T-helper 17 cell (primary cell): ENCODE measurements around the gene NKAIN2. TPM values are rescaled to one million over a fixed set of nuclear protein-coding genes. Genes with fewer than 3 reads are reported as not detected.

ENCODE experiments used
- ATAC-seq: fragments of 150-1000 bp; cut with Tn5 transposase; 2 replicates; pipeline ENCODE4 v1.10.0; 2021; ENCODE audit warnings: mild to moderate bottlenecking, moderate library complexity
- DNase-seq, 3 donors: peaks; one replicate each; pipeline versions ENCODE4 v3.0.0 to v3.0.0-alpha.2; 2020 to 2021
- H3K9me3 ChIP-seq: one replicate; pipeline ENCODE4 v1.7.0; 2013; ENCODE audit warnings: low read length, mild to moderate bottlenecking; ENCODE audit not compliant: control insufficient read depth, poor library complexity, severe bottlenecking
- H3K27ac Mint-ChIP-seq: one replicate; pipeline ENCODE4 v1.8.0; 2022; ENCODE audit warnings: mild to moderate bottlenecking, moderate library complexity, mixed read lengths
- H3K27me3 Mint-ChIP-seq: one replicate; pipeline ENCODE4 v1.8.0; 2022; ENCODE audit warnings: mixed read lengths
- H3K36me3 Mint-ChIP-seq: one replicate; pipeline ENCODE4 v1.8.0; 2022; ENCODE audit warnings: low read depth, mixed read lengths
- H3K4me1 Mint-ChIP-seq: one replicate; pipeline ENCODE4 v1.8.0; 2022; ENCODE audit warnings: mild to moderate bottlenecking, mixed read lengths
- H3K4me3 Mint-ChIP-seq: one replicate; pipeline ENCODE4 v1.8.0; 2022; ENCODE audit warnings: mild to moderate bottlenecking, moderate library complexity, mixed read lengths
- total RNA-seq, 4 donors: library from RNA in 2 of 4; stranded (reverse) in 2 of 4; gene quantifications; one replicate each; pipeline ENCODE4 v1.2.3 and lab custom pipeline; 2022 to 2026

Gene NKAIN2
- total RNA-seq, 2 donors from 2014 or later: 0.13 TPM; not detected in 1

GRCh38 chr6:124467366-124467765, 663.7 kb downstream of the NKAIN2 start:
- Mint-ChIP-seq H3K27me3 (no peaks in the 10 kb centered on the region), H3K27ac (no peak overlapping the region), H3K36me3 (no peaks in the 10 kb centered on the region), H3K4me1 (no peaks in the 10 kb centered on the region), H3K4me3 (no peak overlapping the region)
- no peak for ATAC-seq
- no peak for DNase-seq
- H3K9me3 ChIP-seq: peaks cover 2% of the 10 kb centered on the region

GRCh38 chr6:124470803-124471202, 667.1 kb downstream of the NKAIN2 start:
- Mint-ChIP-seq H3K4me3 (no peak overlapping the region), H3K4me1 (no peaks in the 10 kb centered on the region)
- DNase-seq: no peak

DNA sequence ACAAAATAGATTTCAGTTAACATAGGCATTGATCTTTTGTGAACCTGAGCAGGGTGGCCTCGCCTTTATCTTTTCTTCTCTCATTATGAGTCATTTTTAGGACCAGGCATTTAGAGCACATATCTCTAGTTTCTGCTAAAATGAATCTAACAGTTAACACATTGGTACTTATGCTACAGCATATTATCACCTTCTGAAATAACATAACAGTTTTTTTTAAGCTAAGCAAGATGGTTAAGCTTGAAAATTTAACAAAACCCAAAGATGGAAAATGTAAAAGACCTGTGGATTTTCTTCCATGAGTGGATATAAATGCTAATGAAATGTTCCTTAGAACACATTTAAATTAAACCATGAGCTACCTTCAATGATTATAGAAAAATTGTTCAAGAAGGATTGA, 671.5 kb downstream of the NKAIN2 start:
- no peak for ATAC-seq
- Mint-ChIP-seq H3K27ac (no peak overlapping the region), H3K4me1 (no peaks in the 10 kb centered on the region), H3K27me3 (no peaks in the 10 kb centered on the region), H3K36me3 (no peaks in the 10 kb centered on the region), H3K4me3 (no peak overlapping the region)
- H3K9me3 ChIP-seq: peaks cover 3% of the 10 kb centered on the region
- DNase-seq: no peak

More at GRCh38 chr6:124470803-124471202, 667.1 kb downstream of the NKAIN2 start:
- ATAC-seq: no peak
- H3K36me3 Mint-ChIP-seq: no peaks in the 10 kb centered on the region
- H3K27me3 Mint-ChIP-seq: no peaks in the 10 kb centered on the region
- H3K9me3 ChIP-seq: peaks cover 3% of the 10 kb centered on the region
- no peak overlapping the region for H3K27ac Mint-ChIP-seq

- DNase-seq (no peak), ATAC-seq (no peak)
- Mint-ChIP-seq H3K27ac (no peak overlapping the region), H3K4me3 (no peak overlapping the region), H3K27me3 (no peaks in the 10 kb centered on the region), H3K4me1 (no peaks in the 10 kb centered on the region), H3K36me3 (no peaks in the 10 kb centered on the region)
- no peaks in the 10 kb centered on the region for H3K9me3 ChIP-seq
Measured at GRCh38 chr6:124478906-124479305, 675.2 kb downstream of the NKAIN2 start.

DNA sequence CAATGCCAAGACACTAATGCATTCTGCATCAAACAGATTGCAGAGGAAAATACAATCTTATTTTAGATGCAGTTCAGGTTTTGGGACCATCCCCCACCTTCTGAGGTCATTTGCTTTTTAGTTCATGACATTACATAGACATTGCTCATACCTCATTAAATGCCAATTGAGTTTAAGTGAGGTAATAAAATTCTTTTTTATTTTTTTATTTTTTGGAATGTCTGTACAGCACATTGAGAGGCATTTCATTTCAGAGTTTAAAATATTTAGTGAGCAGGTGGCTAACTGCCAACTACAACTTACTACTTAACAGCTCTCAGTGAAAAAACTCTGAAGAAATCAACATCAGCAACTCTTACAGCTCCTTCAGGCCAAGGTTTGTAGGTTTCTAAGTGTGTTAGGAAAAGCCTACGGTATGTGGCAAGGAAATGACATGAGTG, 676.3 kb downstream of the NKAIN2 start:
- Mint-ChIP-seq H3K4me1 (no peaks in the 10 kb centered on the region), H3K36me3 (no peaks in the 10 kb centered on the region), H3K4me3 (no peak overlapping the region), H3K27me3 (no peaks in the 10 kb centered on the region), H3K27ac (no peak overlapping the region)
- ATAC-seq (no peak), DNase-seq (no peak)
- no peaks in the 10 kb centered on the region for H3K9me3 ChIP-seq

DNA sequence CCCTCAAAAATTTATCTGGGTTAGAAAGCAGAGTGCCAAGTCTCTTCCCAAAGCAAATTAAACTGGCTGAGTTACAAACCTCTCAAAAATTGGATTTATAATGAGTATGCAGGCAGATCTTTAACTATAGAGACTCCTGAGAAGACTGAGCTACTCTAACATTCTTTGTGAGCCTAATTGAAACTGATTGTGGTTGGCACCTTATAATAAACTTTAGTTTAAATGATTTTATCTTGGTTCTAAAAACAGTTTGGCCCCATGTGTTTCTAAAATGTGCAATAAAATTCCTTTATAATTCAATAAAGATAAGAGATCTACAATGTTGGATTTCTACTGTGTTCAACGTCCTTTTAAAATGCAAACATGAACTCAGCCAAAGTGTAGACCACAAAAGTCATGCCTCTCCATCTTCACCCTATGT, 678.4 kb downstream of the NKAIN2 start:
- H3K9me3 ChIP-seq: no peaks in the 10 kb centered on the region
- DNase-seq: no peak
- ATAC-seq: no peak
- Mint-ChIP-seq H3K4me1 (no peaks in the 10 kb centered on the region), H3K27me3 (no peaks in the 10 kb centered on the region), H3K36me3 (no peaks in the 10 kb centered on the region), H3K27ac (no peak overlapping the region), H3K4me3 (no peak overlapping the region)

DNA sequence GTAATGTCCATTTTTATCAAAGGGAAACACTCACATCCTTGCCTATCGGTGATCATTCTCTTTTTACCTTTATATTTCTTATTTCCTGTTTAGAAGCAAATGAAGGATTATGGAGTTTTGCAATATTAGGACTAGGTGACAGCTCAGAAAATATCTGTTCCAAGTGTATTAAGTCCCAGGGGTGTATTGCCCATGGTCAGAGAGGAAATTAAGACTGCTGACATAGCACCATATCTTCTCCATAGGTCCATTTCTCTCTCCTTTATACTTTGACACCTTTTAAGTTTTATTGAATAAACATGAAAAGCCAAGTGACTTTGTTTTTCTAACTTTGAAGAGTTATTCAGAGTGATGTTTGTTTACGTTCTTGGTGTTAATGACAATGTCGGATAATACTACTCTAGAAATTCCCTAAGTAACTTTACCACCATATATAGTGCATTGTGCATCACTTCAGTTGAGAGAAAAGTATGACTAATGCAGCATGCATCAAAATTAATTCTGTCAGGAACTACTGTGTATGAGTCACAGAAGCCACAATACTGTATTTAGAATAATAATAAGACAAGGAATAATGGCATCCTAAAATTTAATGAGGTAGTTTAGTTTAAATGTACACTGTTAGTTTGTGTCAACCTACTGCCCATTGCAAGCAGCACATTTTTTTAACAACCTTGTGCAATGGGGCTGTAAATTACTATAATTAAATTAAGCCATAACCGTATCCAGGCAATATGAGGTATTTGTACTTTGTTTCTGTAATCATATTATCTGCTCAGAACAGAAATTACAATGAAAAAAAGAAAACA, 684.2 kb downstream of the NKAIN2 start:
- H3K9me3 ChIP-seq: no peaks in the 10 kb centered on the region
- DNase-seq (no peak), ATAC-seq (no peak)
- Mint-ChIP-seq H3K36me3 (no peaks in the 10 kb centered on the region), H3K4me1 (no peaks in the 10 kb centered on the region), H3K27ac (no peak overlapping the region), H3K4me3 (no peak overlapping the region), H3K27me3 (no peaks in the 10 kb centered on the region)

GRCh38 chr6:124490122-124490521, 686.5 kb downstream of the NKAIN2 start:
- no peak for DNase-seq
- Mint-ChIP-seq H3K4me1 (no peaks in the 10 kb centered on the region), H3K36me3 (no peaks in the 10 kb centered on the region), H3K27me3 (no peaks in the 10 kb centered on the region), H3K4me3 (no peak overlapping the region), H3K27ac (no peak overlapping the region)
- H3K9me3 ChIP-seq: no peaks in the 10 kb centered on the region
- ATAC-seq: no peak

GRCh38 chr6:124493259-124493658, 689.6 kb downstream of the NKAIN2 start:
- DNase-seq (no peak), ATAC-seq (no peak)
- Mint-ChIP-seq H3K36me3 (no peaks in the 10 kb centered on the region), H3K4me1 (no peaks in the 10 kb centered on the region), H3K27ac (no peak overlapping the region), H3K27me3 (no peaks in the 10 kb centered on the region), H3K4me3 (no peak overlapping the region)
- H3K9me3 ChIP-seq: no peaks in the 10 kb centered on the region

GRCh38 chr6:124494956-124495664, 691.4 kb downstream of the NKAIN2 start:
- ATAC-seq: no peak
- H3K4me3 Mint-ChIP-seq: no peak overlapping the region
- DNase-seq: no peak
- H3K27me3 Mint-ChIP-seq: no peaks in the 10 kb centered on the region
- H3K27ac Mint-ChIP-seq: no peak overlapping the region
- H3K9me3 ChIP-seq: no peaks in the 10 kb centered on the region
- H3K36me3 Mint-ChIP-seq: no peaks in the 10 kb centered on the region
- H3K4me1 Mint-ChIP-seq: no peaks in the 10 kb centered on the region

DNA sequence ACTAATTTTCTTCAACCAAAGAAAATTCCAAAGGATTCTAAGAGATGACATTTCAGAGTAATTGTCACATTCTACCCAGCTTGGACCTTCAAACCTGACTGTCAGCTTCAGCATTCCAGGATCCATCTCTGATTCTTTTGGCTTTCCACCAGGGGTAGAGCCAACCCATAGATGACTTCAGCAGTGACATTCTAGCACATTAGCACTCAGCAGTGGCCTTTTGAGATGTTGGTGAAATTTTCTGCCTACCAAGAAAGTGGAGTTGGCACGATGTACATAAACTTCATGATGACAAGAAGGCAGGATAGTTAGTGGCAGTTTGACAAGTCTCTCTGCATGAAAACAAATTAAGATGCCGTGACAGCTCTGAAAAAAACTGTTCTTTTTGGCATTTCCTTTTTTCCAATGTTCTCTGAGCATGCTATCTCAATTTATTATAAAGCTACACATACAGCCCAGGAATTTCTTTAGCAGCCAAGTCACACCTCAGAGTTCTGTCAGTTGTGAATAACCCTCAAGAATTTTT, 692.1 kb downstream of the NKAIN2 start:
- ATAC-seq (no peak), DNase-seq (no peak)
- no peaks in the 10 kb centered on the region for H3K27me3 Mint-ChIP-seq
- no peaks in the 10 kb centered on the region for H3K9me3 ChIP-seq
- H3K4me3 Mint-ChIP-seq: no peak overlapping the region
- no peak overlapping the region for H3K27ac Mint-ChIP-seq
- no peaks in the 10 kb centered on the region for H3K4me1 Mint-ChIP-seq
- H3K36me3 Mint-ChIP-seq: no peaks in the 10 kb centered on the region

DNA sequence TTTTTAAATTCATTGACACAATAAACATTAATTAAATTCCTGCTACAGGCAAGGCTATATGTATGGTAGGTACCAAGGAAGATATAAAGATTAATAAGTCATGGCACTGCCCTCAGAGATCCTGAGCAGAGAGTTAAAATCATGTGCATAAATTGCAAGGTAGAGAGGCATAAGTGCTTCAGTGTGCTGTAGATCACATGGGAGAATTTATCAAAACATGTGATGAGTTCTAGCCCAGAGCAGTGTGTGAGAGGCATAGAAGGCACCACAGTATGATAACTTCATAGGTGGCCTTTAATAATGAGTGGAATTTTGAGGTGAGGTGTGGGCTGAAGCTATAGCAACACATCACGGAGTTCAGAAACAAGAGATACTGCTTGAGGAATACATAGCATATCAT, 692.7 kb downstream of the NKAIN2 start:
- no peak overlapping the region for H3K27ac Mint-ChIP-seq
- no peaks in the 10 kb centered on the region for H3K4me1 Mint-ChIP-seq
- H3K27me3 Mint-ChIP-seq: no peaks in the 10 kb centered on the region
- no peak for ATAC-seq
- H3K4me3 Mint-ChIP-seq: no peak overlapping the region
- H3K36me3 Mint-ChIP-seq: no peaks in the 10 kb centered on the region
- DNase-seq: no peak
- no peaks in the 10 kb centered on the region for H3K9me3 ChIP-seq

DNA sequence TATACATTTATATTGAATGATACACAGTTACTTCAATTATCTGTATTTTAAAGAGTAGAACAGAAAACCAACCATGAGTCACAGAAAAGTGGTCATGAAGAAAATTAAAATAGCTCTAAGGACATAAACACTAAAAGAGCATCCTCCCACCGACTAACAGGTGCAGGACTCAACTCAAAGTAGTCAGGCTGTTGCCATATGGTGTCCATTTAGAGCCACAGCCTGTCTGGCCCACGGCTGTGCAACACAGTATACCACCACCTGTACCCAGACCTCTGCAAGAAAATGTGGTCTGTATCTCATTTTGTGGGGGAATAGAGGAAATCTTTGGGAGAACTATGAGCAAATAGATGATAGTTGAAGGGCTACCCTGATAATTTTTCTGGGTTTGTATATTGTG, 708.8 kb downstream of the NKAIN2 start:
- Mint-ChIP-seq H3K27ac (no peak overlapping the region), H3K4me1 (no peaks in the 10 kb centered on the region), H3K4me3 (no peak overlapping the region), H3K27me3 (no peaks in the 10 kb centered on the region), H3K36me3 (no peaks in the 10 kb centered on the region)
- ATAC-seq (no peak), DNase-seq (no peak)
- no peaks in the 10 kb centered on the region for H3K9me3 ChIP-seq
